ENCODE measurements around the gene KIN.
A peak's percentile ranks its signal among the peaks of the same experiment; 100 is the strongest.
"Not testable (repeated sequence)": the region's sequence is repeated elsewhere in the genome, so short reads cannot be mapped to it uniquely, and the experiment has no call there.

Gene KIN

DNA sequence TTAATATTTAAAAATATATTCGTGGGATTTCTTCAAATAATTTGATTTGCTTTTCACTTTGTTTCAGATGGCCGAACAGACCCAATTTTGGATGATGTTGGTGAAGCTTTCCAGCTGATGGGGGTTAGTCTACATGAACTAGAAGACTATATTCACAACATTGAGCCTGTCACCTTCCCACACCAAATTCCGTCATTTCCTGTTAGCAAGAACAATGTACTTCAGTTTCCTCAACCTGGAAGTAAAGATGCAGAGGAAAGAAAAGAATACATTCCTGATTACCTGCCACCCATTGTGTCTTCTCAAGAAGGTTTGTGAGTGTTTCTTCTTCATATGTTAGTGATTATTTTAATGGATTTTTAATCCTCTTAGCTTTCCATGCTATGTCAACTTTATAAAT lies 36.5 kb upstream of the KIN start:
- TF ChIP-seq, protein P1, sequence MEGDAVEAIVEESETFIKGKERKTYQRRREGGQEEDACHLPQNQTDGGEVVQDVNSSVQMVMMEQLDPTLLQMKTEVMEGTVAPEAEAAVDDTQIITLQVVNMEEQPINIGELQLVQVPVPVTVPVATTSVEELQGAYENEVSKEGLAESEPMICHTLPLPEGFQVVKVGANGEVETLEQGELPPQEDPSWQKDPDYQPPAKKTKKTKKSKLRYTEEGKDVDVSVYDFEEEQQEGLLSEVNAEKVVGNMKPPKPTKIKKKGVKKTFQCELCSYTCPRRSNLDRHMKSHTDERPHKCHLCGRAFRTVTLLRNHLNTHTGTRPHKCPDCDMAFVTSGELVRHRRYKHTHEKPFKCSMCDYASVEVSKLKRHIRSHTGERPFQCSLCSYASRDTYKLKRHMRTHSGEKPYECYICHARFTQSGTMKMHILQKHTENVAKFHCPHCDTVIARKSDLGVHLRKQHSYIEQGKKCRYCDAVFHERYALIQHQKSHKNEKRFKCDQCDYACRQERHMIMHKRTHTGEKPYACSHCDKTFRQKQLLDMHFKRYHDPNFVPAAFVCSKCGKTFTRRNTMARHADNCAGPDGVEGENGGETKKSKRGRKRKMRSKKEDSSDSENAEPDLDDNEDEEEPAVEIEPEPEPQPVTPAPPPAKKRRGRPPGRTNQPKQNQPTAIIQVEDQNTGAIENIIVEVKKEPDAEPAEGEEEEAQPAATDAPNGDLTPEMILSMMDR (IDR thresholded peaks at IDR 0.05; ENCODE audit: low read depth, low read length), result no peak
- DNase-seq (ENCODE audit: extremely low read depth, low read depth), result no peak

GRCh38 chr10:7819121-7819460 lies 31.3 kb upstream of the KIN start:
- peak; percentile 11 for DNase-seq (ENCODE audit: extremely low read depth, low read depth)
- TF ChIP-seq, protein P1 (IDR thresholded peaks at IDR 0.05; ENCODE audit: low read depth, low read length), result peak; percentile 56

GRCh38 chr10:7818295-7819120 lies 30.7 kb upstream of the KIN start, which contains the start of gene TAF3:
TAF3 (plus strand) TSS chr10:7818505; CDS start chr10:7818710, 205 bp downstream.
- TF ChIP-seq, protein P1 (IDR thresholded peaks at IDR 0.05; ENCODE audit: low read depth, low read length), result no peak
- peak; percentile 52 for DNase-seq (ENCODE audit: extremely low read depth, low read depth)

DNA sequence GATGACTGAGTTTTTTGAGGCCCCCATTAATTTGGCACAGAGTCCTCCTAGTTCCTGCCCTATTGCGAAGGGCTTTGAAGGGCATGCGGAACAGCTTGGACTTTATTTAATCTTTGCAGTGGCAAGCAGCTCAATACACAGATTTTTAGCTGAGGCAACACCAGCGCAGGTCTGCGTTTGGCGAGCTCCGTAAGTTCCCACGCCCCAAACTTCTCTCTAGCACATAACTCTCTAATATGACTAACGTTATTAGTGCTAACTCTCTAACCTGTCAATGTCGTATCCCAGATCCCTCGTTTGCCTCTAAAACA lies 30.1 kb upstream of the KIN start:
- TF ChIP-seq, protein P1 (IDR thresholded peaks at IDR 0.05; ENCODE audit: low read depth, low read length), result no peak
- DNase-seq (ENCODE audit: extremely low read depth, low read depth), result no peak

- DNase-seq (ENCODE audit: extremely low read depth, low read depth), result no peak
- TF ChIP-seq, protein P1 (IDR thresholded peaks at IDR 0.05; ENCODE audit: low read depth, low read length), result no peak
These were observed 29.8 kb upstream of the KIN start for GRCh38 chr10:7817576-7817975.

- TF ChIP-seq, protein P1 (IDR thresholded peaks at IDR 0.05; ENCODE audit: low read depth, low read length), result no peak
These were observed 25.7 kb upstream of the KIN start for GRCh38 chr10:7813481-7813880.

GRCh38 chr10:7811743-7812142 lies 23.9 kb upstream of the KIN start:
- not testable (repeated sequence) for DNase-seq (ENCODE audit: extremely low read depth, low read depth)

More at GRCh38 chr10:7813481-7813880, 25.7 kb upstream of the KIN start:
- DNase-seq (ENCODE audit: extremely low read depth, low read depth), result no peak

DNA sequence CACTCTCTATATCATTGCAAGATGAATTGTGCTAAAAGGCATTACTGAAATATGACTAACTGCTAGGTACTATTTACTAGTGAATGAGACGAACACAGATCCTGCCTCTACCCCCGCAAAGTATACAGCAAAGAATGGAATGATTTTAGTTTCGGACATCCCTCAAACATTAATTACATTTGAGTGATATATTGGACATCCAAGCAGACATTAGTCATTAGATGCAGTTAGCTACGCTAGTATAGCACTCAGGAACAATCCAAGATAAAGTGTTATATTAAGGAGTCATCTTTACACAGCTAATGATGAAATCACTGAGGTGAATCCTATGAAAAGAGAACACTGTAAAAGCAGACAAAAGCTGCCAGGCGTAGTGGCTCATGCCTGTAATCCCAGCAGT lies 23.2 kb upstream of the KIN start:
- TF ChIP-seq, protein P1 (IDR thresholded peaks at IDR 0.05; ENCODE audit: low read depth, low read length), result no peak
- no peak for DNase-seq (ENCODE audit: extremely low read depth, low read depth)

All from AG09319 (cell line).